Activated CD4-positive, CD25-positive, alpha-beta regulatory T cell (primary cell): ENCODE results near the gene EP300.

Source experiments
- DNase-seq, 4 experiments: peaks; one replicate each; lab custom pipeline; 2025; lab: John Stamatoyannopoulos, UW

EP300 gene

DNA sequence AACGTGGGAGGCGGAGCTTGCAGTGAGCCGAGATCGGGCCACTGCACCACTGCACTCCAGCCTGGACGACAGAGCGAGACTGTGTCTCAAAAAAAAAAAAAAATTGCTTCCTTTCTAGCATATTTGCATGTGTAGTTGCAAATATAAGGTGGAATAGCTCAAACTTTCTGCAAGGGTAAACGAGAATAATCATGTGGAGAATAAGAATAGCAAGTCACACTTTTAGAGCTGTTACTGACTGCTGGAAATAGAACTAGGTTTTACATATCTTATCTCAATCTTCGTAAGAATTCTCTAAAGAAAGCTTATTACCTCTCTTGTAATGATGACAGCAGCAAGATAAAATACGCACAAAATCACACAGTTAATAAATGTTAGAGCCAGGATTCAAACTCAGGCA, 114.3 kb downstream of the EP300 start:
- no peak for DNase-seq

DNA sequence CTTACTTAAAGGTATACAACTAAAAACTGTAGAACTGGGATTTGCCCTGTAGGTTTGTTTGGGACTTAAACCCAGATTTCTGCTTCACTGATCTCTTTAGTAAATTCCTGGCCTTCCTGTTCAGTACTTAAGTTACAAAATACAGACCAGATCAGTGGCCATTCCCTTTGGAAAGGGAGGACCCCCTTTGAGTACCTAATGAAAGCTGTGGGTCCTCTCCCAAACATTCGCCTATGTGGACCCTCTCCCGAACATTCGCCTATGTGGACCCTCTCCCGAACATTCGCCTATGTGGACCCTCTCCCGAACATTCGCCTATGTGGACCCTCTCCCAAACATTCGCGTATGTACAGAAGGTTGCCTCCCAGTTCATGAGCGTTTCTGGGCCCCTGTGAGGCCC, 123.0 kb downstream of the EP300 start:
- DNase-seq: no peak

DNA sequence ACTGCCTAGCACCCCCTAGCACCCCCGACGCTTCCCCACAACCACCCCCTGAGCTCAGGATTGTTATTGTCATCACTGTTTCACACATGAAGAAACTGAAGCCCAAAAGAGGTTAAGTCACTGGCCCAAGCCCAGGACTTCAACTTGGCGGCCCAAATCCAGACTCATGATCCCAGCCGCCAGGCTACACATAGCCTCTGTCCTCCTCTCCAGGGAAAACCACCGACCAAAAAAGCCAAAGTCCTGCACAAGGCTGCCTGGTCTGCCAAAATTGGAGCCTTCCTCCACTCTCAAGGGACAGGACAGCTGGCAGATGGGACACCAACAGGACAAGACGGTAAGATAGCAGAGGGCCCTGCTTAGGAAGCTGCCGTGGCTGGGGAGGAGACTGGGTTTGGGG, 123.5 kb downstream of the EP300 start:
- DNase-seq: no peak

DNA sequence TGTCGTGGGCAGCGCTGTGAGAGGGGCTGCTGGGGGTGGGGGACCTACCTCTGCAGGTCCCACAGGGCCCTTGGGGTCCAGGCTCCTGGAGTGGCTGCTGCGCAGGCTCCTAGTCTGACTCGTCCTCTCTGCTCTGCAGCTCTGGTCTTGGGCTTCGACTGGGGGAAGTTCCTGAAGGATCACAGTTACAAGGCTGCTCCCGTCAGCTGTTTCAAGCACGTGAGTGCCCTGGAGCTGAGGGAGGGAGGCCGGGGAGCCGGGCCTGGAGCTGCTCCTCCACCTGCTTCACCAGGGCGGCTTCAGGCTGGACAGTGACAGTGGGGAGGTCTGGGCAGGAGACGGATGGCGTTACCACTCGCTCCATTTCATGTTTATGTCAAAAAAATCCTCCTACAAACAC, 124.6 kb downstream of the EP300 start:
- DNase-seq: no peak

DNA sequence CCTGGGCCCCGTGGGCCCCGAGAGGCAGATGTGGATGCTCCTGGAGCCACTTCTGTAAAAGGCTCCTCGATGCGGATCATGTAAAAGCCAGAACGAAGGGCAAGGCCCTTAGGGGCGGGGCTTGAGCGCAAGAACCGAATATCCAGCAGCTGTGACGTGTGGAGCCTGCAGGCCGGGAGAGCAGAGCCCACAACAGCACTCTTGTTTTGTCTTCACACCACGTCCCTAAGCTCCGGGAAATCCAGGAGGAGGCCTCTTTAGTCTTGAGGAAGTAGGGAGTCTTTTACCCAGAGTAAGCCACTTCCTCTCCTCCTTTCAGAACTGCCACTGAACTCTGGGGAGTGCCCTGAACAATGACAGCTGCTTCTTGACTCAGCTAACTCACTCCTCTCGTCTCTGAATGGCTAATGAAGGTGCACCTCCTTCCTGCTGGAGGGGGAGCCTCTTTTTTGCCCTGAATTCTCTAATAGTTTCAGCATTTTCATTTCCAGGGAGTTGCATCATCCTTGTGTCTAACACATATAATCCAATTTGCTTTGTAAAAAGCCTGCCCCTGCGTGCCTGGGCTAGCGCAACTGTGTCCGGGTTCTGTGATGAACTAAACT, 125.3 kb downstream of the EP300 start:
- no peak for DNase-seq

DNA sequence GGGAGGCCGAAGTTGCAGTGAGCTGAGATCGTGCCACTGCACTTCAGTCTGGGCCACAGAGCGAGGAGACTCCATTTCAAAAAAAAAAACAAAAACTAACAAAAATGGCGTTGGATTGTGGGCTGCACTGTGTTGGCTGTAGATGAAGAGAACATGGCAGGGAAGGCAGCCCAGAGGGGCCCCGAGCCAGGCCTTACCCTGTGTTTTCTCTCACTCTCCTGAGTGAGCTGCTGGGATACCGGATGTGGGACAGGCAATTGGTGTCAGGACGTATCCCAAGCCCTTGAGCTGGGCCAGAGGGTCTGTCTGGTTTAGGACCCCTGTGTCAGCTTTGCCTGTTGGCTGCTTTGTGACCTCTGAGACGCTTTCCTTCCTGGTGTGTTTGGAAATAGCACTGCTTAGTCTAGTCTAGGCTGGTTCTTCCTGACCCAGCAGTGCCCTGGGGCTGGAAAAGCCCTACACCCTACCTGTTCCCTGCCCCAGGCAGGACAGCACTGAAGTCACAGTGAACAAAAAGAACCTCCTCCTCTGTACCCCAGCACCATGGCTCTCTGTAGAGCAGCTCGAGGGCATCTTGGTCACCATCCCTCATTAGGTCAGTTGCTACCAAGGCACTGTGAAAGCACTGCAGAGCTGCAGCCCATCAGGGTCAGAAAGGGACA, 130.6 kb downstream of the EP300 start:
- DNase-seq: no peak

DNA sequence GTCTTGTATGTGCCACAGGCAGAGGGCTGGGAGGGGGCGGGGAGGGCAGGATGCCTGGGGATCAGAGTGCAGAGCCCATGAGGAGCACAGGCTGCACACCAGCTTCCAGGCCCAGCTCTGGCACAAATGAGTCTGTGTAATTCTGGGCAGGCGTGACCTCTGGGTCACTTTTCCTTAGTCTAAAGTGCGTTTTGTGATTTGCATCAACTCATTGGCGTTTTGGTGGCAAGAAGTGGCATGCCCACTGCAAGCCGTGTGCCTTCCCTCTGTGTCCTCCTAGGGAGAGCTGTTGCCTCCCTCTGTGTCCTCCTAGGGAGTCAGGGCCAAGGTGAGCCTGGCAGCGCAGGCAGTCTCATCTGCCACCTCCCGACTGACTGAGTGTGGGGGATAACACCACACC, 131.1 kb downstream of the EP300 start:
- no peak for DNase-seq

DNA sequence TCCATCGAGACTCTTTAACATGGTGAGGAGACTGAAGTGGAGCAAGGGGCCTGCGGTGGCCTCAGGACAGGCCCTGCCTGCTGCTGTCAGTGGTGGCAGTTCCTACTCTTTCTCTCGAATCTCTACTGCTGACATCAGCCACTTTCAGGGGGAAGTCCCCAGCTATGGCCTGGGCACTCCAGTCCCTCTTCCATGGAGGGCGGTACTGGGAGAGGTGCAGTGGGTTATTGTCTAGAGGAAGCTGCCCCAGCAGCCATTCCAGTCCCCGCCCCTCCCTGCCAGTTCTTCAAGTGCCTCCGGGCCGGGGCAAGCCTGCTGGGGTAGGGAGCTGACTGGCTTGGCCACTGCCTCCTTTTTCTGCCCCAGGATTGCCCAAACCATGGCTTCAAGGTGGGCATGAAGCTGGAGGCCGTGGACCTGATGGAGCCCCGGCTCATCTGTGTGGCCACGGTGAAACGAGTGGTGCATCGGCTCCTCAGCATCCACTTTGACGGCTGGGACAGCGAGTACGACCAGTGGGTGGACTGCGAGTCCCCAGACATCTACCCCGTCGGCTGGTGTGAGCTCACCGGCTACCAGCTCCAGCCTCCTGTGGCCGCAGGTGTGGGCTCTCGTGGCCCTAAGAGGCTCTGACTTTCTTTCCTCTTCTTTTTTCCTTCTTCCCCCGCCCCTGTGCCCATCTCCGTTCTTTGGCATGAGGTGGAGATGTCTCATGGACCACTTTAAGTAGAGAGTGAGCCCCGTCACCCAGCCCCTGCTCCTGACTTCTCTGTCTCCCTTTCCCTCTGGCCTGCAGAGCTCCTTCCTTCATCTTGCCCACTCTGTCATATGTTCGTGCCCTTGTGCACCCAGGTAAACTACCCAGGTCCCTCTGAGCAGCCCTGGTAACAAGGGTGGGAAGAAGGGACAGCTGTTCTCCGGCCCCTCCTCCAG, 134.6 kb downstream of the EP300 start:
- DNase-seq: no peak

DNA sequence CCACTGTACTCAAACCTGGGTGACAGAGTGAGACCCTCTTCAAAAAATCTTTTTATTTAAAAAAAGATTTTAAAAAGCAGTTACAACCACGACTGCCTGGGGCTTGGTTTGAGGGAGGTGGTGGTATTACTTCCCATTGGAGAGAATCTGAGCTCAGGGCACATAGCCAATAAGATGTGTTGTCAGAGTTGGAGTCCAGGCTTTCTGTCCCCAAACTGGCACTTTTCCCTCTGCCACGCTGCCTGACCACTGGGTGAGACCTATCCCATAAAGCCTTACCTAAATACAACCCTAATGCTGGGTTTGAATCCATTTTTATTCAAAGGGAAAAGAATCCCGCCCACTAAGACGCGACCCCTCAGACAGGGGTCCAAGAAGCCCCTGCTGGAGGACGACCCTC, 136.8 kb downstream of the EP300 start:
- DNase-seq: no peak
